Embryonic facial prominence (tissue), 1 donor: ENCODE measurements around the gene SNAP47.

Experiments
- DNase-seq: peaks from one replicate; pipeline ENCODE4 v3.0.0-alpha.2; 2016; ENCODE audit errors: extremely low spot score

SNAP47 gene

GRCh38 chr1:227731696-227732585 lies 3.3 kb upstream of the SNAP47 start:
- no peak for DNase-seq

- no peak for DNase-seq
Measured at GRCh38 chr1:227732586-227733308, 2.5 kb upstream of the SNAP47 start.

GRCh38 chr1:227733309-227733705 lies 1.9 kb upstream of the SNAP47 start:
- no peak for DNase-seq

- DNase-seq: no peak
Measured at GRCh38 chr1:227733751-227734545, 1.3 kb upstream of the SNAP47 start.

- no peak for DNase-seq
Measured at GRCh38 chr1:227734546-227734855, 734 bp upstream of the SNAP47 start.

GRCh38 chr1:227735539-227736285 lies 477 bp downstream of the SNAP47 start:
- DNase-seq: no peak

- DNase-seq: no peak
Measured at GRCh38 chr1:227736814-227737432, 1.7 kb downstream of the SNAP47 start.

GRCh38 chr1:227738820-227739219 lies 3.6 kb downstream of the SNAP47 start:
- DNase-seq: no peak

GRCh38 chr1:227739636-227740035 lies 4.4 kb downstream of the SNAP47 start:
- DNase-seq: no peak

GRCh38 chr1:227740401-227740960 lies 5.2 kb downstream of the SNAP47 start:
- no peak for DNase-seq

GRCh38 chr1:227741166-227741870 lies 6.1 kb downstream of the SNAP47 start:
- no peak for DNase-seq

GRCh38 chr1:227742738-227743715 lies 7.8 kb downstream of the SNAP47 start:
- no peak for DNase-seq

- no peak for DNase-seq
Measured at GRCh38 chr1:227744668-227745067, 9.4 kb downstream of the SNAP47 start.

- DNase-seq: no peak
Measured at GRCh38 chr1:227745568-227746265, 10.5 kb downstream of the SNAP47 start.

GRCh38 chr1:227746676-227747075 lies 11.4 kb downstream of the SNAP47 start:
- DNase-seq: no peak

GRCh38 chr1:227747382-227747781 lies 12.1 kb downstream of the SNAP47 start:
- DNase-seq: no peak

- DNase-seq: no peak
Measured at GRCh38 chr1:227747948-227748495, 12.8 kb downstream of the SNAP47 start.
